Measurements from ENCODE around the gene ENPP4.

GRCh38 chr6:46102123-46102522 is 27.7 kb upstream of the ENPP4 start:
- TF ChIP-seq, protein P1, sequence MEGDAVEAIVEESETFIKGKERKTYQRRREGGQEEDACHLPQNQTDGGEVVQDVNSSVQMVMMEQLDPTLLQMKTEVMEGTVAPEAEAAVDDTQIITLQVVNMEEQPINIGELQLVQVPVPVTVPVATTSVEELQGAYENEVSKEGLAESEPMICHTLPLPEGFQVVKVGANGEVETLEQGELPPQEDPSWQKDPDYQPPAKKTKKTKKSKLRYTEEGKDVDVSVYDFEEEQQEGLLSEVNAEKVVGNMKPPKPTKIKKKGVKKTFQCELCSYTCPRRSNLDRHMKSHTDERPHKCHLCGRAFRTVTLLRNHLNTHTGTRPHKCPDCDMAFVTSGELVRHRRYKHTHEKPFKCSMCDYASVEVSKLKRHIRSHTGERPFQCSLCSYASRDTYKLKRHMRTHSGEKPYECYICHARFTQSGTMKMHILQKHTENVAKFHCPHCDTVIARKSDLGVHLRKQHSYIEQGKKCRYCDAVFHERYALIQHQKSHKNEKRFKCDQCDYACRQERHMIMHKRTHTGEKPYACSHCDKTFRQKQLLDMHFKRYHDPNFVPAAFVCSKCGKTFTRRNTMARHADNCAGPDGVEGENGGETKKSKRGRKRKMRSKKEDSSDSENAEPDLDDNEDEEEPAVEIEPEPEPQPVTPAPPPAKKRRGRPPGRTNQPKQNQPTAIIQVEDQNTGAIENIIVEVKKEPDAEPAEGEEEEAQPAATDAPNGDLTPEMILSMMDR (IDR thresholded peaks at IDR 0.05), result no peak
- TF ChIP-seq POLR2A (IDR thresholded peaks at IDR 0.05), result no peak

Data from sigmoid colon (tissue), 3 donors.